IMR-90 (cell line): ENCODE data around the gene PNISR. TPM values are rescaled to one million over a fixed set of nuclear protein-coding genes. Genes with fewer than 3 reads are reported as not detected.

Experiments
- ATAC-seq: fragments of 200-7000 bp; cut with Tn5 transposase; 2 replicates; pipeline ENCODE4 v1.9.1; 2020; ENCODE audit warnings: low read depth, mild to moderate bottlenecking, moderate library complexity
- BruUV-seq: library from RNA; stranded (reverse); fragments of 400-500 nt; replicated peaks from 2 replicates; lab custom pipeline; 2021; lab: Mats Ljungman, UMichigan
- CTCF ChIA-PET: fragments of 300-600 bp; formaldehyde crosslinking; extraction: SDS; loops from one replicate; lab custom pipeline; 2021; ENCODE audit warnings: antibody characterized with exemption; lab: Yijun Ruan, JAX
- POLR2A ChIA-PET: fragments of 300-600 bp; sonication (Branson Sonifier 250); formaldehyde crosslinking; loops from one replicate; lab custom pipeline; 2022; ENCODE audit warnings: antibody characterized with exemption; ENCODE audit not compliant: unreplicated experiment; lab: Charles Lee
- DNase-seq: peaks from one replicate; pipeline ENCODE4 v3.0.0; 2013
- H2AFZ ChIP-seq: replicated peaks from 2 replicates; pipeline ENCODE3; 2013; ENCODE audit warnings: low read length, mild to moderate bottlenecking; ENCODE audit not compliant: poor library complexity
- H2AK5ac ChIP-seq: 2 replicates; pipeline ENCODE4 v1.6.1; 2013; ENCODE audit warnings: low read depth, low read length, inconsistent platforms
- H2AK9ac ChIP-seq: replicated peaks from 2 replicates; pipeline ENCODE3; 2013; ENCODE audit warnings: mild to moderate bottlenecking, low read depth, low read length, moderate library complexity; ENCODE audit not compliant: poor library complexity
- H2BK120ac ChIP-seq: 2 replicates; pipeline ENCODE4 v1.6.1; 2013; ENCODE audit warnings: low read depth, low read length, inconsistent platforms
- H2BK15ac ChIP-seq: 3 replicates; pipeline ENCODE4 v1.6.1; 2013; ENCODE audit warnings: low read depth, low read length, inconsistent platforms
- H2BK20ac ChIP-seq: 2 replicates; pipeline ENCODE4 v1.6.1; 2013; ENCODE audit warnings: low read depth, mild to moderate bottlenecking, inconsistent platforms, low read length, moderate library complexity
- H2BK5ac ChIP-seq: 2 replicates; pipeline ENCODE4 v1.6.1; 2013; ENCODE audit warnings: mild to moderate bottlenecking, low read depth, low read length, inconsistent platforms; ENCODE audit not compliant: poor library complexity, severe bottlenecking
- H3K14ac ChIP-seq: replicated peaks from 2 replicates; pipeline ENCODE4 v1.6.1; 2013; ENCODE audit warnings: low read depth, low read length, inconsistent platforms
- H3K18ac ChIP-seq: 2 replicates; pipeline ENCODE4 v1.6.1; 2013; ENCODE audit warnings: low read depth, low read length, control low read depth
- H3K23ac ChIP-seq: 2 replicates; pipeline ENCODE4 v1.6.1; 2013; ENCODE audit warnings: low read depth, low read length, inconsistent platforms
- H3K27ac ChIP-seq: 2 replicates; pipeline ENCODE4 v1.5.1; 2013; ENCODE audit warnings: mild to moderate bottlenecking, control low read depth, low read length; ENCODE audit not compliant: insufficient read depth
- H3K27me3 ChIP-seq: 2 replicates; pipeline ENCODE4 v1.6.1; 2013; ENCODE audit warnings: low read length; ENCODE audit not compliant: control insufficient read depth, insufficient read depth
- H3K36me3 ChIP-seq: 2 replicates; pipeline ENCODE4 v1.6.1; 2013; ENCODE audit warnings: low read length, mixed read lengths; ENCODE audit not compliant: control insufficient read depth, insufficient read depth
- H3K4ac ChIP-seq: 2 replicates; pipeline ENCODE4 v1.6.1; 2013; ENCODE audit warnings: low read depth, low read length, inconsistent platforms
- H3K4me1 ChIP-seq: 2 replicates; pipeline ENCODE4 v1.6.1; 2013; ENCODE audit warnings: low read length, mixed read lengths; ENCODE audit not compliant: control insufficient read depth, insufficient read depth
- H3K4me2 ChIP-seq: 2 replicates; pipeline ENCODE4 v1.6.1; 2013; ENCODE audit warnings: low read depth, mild to moderate bottlenecking, control low read depth, low read length, moderate library complexity
- H3K4me3 ChIP-seq: 2 replicates; pipeline ENCODE4 v1.5.1; 2013; ENCODE audit warnings: low read depth, mild to moderate bottlenecking, control low read depth, low read length, moderate library complexity; ENCODE audit not compliant: insufficient read depth
- H3K56ac ChIP-seq: 2 replicates; pipeline ENCODE4 v1.6.1; 2013; ENCODE audit warnings: low read length, inconsistent platforms; ENCODE audit not compliant: insufficient read depth; ENCODE audit errors: extremely low read depth
- H3K79me1 ChIP-seq, 2 experiments: 2 replicates each; pipeline ENCODE4 v1.6.1; 2013; ENCODE audit warnings: low read length in 2 of 2, inconsistent platforms in 1 of 2, low read depth in 1 of 2
- H3K9ac ChIP-seq: 2 replicates; pipeline ENCODE4 v1.6.1; 2013; ENCODE audit warnings: low read depth, low read length, control low read depth
- H3K9me1 ChIP-seq: 2 replicates; pipeline ENCODE4 v1.6.1; 2013; ENCODE audit warnings: low read length, inconsistent platforms; ENCODE audit not compliant: insufficient read depth
- H3K9me3 ChIP-seq: 2 replicates; pipeline ENCODE4 v1.6.1; 2013; ENCODE audit warnings: low read length; ENCODE audit not compliant: control insufficient read depth, insufficient read depth
- H4K20me1 ChIP-seq: 2 replicates; pipeline ENCODE4 v1.6.1; 2013; ENCODE audit warnings: low read length, inconsistent platforms; ENCODE audit not compliant: insufficient read depth
- H4K5ac ChIP-seq: 2 replicates; pipeline ENCODE4 v1.6.1; 2013; ENCODE audit warnings: mild to moderate bottlenecking, low read depth, low read length, control low read depth
- H4K8ac ChIP-seq, 2 experiments: 2 replicates each; pipeline ENCODE4 v1.6.1; 2013; ENCODE audit warnings: low read depth in 2 of 2, low read length in 2 of 2, control low read depth in 1 of 2, inconsistent platforms in 1 of 2
- H4K91ac ChIP-seq: 2 replicates; pipeline ENCODE4 v1.6.1; 2013; ENCODE audit warnings: low read depth, low read length, inconsistent platforms; ENCODE audit not compliant: insufficient read depth
- BHLHE40 ChIP-seq: fragments of 150-350 bp; IDR thresholded peaks from 2 replicates; pipeline ENCODE4 v1.6.1; 2016; ENCODE audit warnings: mild to moderate bottlenecking, low read depth, low read length
- CEBPB ChIP-seq: IDR thresholded peaks from 2 replicates; pipeline ENCODE4 v1.6.1; 2012; ENCODE audit warnings: low read depth, low read length, improper control_type of control experiment
- CTCF ChIP-seq: conservative IDR thresholded peaks from 2 replicates; pipeline ENCODE4 v1.5.1; 2012; ENCODE audit warnings: mild to moderate bottlenecking, low read depth, low read length, improper control_type of control experiment
- MXI1 ChIP-seq: IDR thresholded peaks from 2 replicates; pipeline ENCODE4 v1.6.1; 2012; ENCODE audit warnings: low read depth, mild to moderate bottlenecking, low read length, moderate library complexity, borderline replicate concordance
- NFE2L2 ChIP-seq: fragments of 150-350 bp; IDR thresholded peaks from 2 replicates; pipeline ENCODE4 v1.6.1; 2016; ENCODE audit warnings: low read depth, mild to moderate bottlenecking, low read length
- RCOR1 ChIP-seq: IDR thresholded peaks from 2 replicates; pipeline ENCODE4 v1.6.1; 2012; ENCODE audit warnings: mild to moderate bottlenecking, low read length, improper control_type of control experiment; ENCODE audit not compliant: insufficient replicate concordance
- WGBS, 2 experiments: methylation state at CpG; one replicate each; pipeline versions ENCODE4 v1.1.5 to v1.1.7; 2013; ENCODE audit warnings: missing lambda C conversion rate in 2 of 2; ENCODE audit not compliant: insufficient read length in 1 of 2; ENCODE audit errors: extremely low coverage in 2 of 2; 5-methylcytosine and 5-hydroxymethylcytosine counted together
- dilution Hi-C: fragments of 300-500 bp; cut with HindIII; formaldehyde crosslinking; loops from one replicate; pipeline ENCODE4 v1.14.3; 2018; ENCODE audit warnings: low sequenced_read_pairs; ENCODE audit not compliant: unreplicated experiment
- in situ Hi-C: fragments of 300-500 bp; cut with MboI; formaldehyde crosslinking; loops from 3 replicates; pipeline ENCODE4 v1.14.3; 2019; ENCODE audit warnings: low sequenced_read_pairs, inconsistent platforms, mixed read lengths
- intact Hi-C: fragments of 100-400 bp; cut with micrococcal nuclease; formaldehyde crosslinking; loops from 2 replicates; pipeline ENCODE4 v1.10.0; 2022
- polyA plus RNA-seq, 3 experiments: library from polyadenylated mRNA; depleted of rRNA; stranded (reverse); fragments of >200 nt; gene quantifications; 2 replicates each; pipeline ENCODE4 v1.2.3, GENCODE V29; 2012; ENCODE audit warnings: low replicate concordance in 1 of 3
- total RNA-seq: library from RNA; depleted of rRNA; stranded (reverse); fragments of >200 nt; gene quantifications from 2 replicates; pipeline ENCODE4 v1.2.3, GENCODE V29; 2012

Gene PNISR
- total and polyA plus RNA-seq, 2 of the 4 experiments (the other 2 are of a cell fraction): 44.5 to 46.2 TPM

- Histone ChIP-seq H3K14ac (no peak overlapping the region), H3K18ac (no peak overlapping the region), H2BK120ac (no peak overlapping the region; the same call in 1 of the 2 replicates), H3K9ac (no peak overlapping the region), H3K4me1 (peaks cover 7% of the 10 kb centered on the region), H3K27ac (peak overlapping the region; percentile 50; the same call in 1 of the 2 replicates), H3K4me2 (peak overlapping the region; percentile 14; the same call in 1 of the 2 replicates), H4K5ac (no peak overlapping the region), H3K4me3 (no peak overlapping the region), H2BK20ac (no peak overlapping the region), H4K91ac (no peak overlapping the region), H2BK5ac (no peak overlapping the region), H3K79me1 (peaks cover 5 to 10% of the 10 kb centered on the region in 2 experiments), H2AK5ac (no peak overlapping the region), H4K8ac (no peak overlapping the region), H4K20me1 (no peaks in the 10 kb centered on the region), H3K36me3 (0 out of 2 replicates have a peak, but pooled peaks cover 2% of the 10 kb centered on the region), H2AFZ (no peak overlapping the region), H3K23ac (no peak overlapping the region), H3K56ac (no peak overlapping the region), H2AK9ac (no peak overlapping the region), H3K4ac (no peak overlapping the region), H3K9me1 (peaks cover 3% of the 10 kb centered on the region), H3K9me3 (no peaks in the 10 kb centered on the region), H3K27me3 (no peaks in the 10 kb centered on the region), H2BK15ac (no peak overlapping the region)
- in situ Hi-C loops: no loop called here
- no peak for DNase-seq
- ChIA-PET CTCF (no interaction called here), POLR2A (no interaction called here)
- no TSS peak for BruUV-seq
- ATAC-seq: peak; percentile 8; the same call in 1 of the 2 replicates
- no CpG with 5 or more reads among the region's 2 CpGs for WGBS, 2 experiments
- TF ChIP-seq MXI1 (no peak), BHLHE40 (no peak), NFE2L2 (no peak), CEBPB (no peak), CTCF (no peak), RCOR1 (no peak)
- intact Hi-C loops: no loop called here
- dilution Hi-C loops: no loop called here
Observed at GRCh38 chr6:99431901-99432300, 6.8 kb upstream of the PNISR start.
